HG03460 (cell line): ENCODE data around the gene WNT7B.

Experiments
- ATAC-seq: cut with Tn5 transposase; IDR thresholded peaks from one replicate; pipeline ENCODE4 v1.9.1; 2021; ENCODE audit not compliant: unreplicated experiment

The WNT7B gene

DNA sequence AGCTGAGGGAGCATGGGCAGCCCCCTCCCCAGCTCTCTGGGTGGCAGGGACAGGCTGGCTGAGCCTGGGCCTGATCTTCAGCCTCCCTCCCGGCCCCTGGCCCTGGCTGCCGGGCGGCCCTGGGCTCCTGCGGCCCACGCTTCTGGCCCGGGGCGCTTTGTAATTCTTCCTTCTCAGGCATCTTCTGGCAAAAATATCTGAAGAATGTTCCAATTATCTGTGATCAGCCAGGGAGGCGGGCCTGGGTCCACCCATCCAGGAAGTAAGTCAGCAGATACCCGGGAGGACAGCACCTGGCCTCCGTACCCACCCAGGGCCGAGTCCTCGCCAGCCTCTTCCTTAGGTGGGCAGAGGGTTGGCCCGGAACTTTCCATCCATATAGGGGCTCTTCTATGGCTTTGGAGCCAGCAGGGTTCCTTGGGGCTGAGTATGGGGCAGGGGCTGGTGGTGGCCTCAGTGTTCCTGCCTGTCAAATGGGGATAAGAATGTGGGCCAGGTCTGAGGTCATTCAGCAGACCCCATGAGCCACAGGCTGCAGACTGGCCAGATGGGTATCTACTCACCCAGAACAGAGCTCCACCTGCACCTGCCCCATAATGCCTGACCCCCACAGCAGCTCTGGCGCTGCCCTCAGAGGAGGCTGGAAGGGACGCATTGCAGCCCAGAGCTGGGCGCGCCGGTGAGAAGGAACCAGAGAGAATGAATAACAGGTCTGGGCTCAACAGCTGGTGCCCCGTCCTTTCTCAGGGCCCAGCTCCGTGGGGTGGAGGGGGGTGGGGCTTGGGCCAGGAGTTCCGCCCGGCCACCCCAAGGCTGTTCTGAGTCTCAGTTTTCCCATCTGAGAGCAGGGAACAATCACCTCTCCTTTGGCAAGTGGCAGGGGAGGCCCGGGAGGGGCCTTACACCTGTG lies 16.2 kb downstream of the WNT7B start:
- ATAC-seq = no peak

DNA sequence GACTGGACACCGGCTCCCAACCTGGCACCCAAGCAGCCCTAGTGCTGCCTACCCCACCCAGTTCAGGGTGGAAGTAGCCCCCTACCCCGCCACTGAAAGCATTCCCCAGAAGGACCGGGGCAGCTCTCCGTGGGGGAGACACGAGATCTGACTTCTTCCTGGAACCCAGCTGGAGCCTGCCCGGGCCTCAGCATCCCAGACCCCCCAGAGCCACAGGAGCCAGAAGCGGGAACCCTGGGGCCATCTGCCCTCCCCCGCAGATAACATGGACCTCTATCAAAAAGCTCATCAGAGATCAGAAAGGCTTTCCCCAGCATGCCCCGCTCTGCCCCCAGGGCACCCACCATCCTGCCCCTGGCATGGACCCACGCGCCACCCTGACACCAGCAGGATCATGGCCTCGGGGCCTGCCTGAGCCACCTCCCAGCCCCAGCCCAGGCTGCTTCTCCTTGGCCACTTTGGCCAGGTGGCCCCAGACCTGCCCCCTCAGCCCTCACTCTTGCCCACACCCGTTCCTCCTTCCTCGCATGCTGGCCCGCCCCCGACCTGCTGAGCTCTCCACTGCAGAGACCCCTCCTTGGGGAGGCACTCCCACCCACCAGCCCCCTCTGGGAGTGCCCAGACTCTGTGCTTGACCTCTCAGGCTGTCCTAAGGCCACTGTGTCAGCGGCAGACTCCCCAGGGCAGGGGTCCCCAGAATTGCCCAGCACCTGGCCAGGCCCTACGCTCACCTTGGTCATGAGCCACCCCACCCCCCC lies 17.1 kb downstream of the WNT7B start:
- ATAC-seq = no peak

DNA sequence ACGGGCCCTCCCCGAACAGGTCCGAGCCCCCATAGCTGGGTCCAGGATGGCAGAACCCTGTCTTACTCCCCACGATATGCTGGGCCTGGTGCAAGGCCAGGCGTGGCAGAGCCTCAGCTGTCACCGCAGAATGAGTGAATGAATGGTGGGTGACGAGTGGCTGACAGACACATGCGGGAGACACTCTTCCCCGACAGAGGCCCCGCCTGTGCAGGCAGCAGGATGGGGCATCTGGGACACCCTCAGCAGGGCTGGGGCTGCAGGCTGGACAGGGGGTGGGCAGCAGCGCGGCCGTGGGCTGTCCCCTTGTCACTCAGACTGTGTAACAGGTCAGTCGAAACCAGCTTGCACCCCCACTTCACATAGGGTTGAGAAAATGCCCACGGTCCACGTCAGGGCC lies 18.0 kb downstream of the WNT7B start:
- ATAC-seq = no peak

DNA sequence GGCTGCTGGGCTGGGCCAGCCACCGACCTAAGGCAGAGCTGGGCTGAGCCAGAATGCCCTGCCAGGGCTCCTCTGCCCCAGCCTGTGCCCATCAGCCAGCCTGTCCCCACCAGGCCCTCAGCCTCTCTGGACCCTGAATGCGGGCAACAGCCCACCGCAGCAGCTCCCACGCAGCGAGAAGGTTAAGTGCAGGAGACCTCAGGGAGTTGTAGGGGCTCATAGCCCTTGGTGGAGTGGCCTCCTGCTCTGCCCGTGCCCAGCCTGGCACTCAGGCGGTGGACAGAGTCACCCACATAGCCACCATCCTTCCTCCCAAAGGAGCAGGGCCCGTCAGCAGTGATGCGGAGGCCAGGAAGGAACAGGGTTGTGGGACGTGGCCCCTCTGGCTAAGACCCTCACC lies 19.1 kb downstream of the WNT7B start:
- no peak for ATAC-seq

DNA sequence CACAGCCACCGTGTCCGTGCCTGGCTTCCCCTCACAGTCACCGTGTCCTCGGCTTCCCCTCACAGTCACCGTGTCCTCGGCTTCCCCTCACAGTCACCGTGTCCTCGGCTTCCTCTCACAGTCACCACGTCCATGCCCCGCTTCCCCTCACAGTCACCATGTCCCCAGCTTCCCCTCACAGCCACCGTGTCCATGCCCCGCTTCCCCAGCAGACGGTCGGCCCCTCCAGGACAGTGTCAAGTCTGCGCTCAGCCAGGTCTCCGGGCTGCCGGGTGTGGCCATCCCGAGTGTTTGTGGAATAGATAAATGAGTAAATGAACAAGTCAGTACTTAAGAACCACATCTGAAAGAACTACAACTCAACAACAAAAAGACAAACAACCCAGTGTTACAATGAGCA lies 23.8 kb downstream of the WNT7B start:
- ATAC-seq = no peak

DNA sequence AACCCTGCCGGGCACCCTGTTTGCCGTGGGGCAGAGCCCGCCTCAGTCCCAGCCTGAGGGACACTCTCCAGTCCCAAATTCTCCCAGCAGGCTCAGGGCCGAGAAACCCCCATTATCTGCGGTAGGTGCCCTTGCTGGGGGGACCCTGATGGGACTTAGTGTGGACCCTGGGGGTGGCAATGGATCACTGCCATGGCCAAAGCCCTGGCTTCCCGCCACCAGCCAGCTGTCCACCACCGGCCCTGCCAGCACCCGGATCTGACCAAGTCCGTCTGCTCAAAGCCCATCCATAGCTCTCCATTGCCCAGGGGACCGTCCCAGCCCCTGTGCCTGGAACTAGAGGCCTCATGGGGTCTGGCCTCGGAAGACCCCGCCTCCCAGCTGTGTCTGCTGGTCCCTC lies 24.4 kb downstream of the WNT7B start:
- ATAC-seq = no peak

DNA sequence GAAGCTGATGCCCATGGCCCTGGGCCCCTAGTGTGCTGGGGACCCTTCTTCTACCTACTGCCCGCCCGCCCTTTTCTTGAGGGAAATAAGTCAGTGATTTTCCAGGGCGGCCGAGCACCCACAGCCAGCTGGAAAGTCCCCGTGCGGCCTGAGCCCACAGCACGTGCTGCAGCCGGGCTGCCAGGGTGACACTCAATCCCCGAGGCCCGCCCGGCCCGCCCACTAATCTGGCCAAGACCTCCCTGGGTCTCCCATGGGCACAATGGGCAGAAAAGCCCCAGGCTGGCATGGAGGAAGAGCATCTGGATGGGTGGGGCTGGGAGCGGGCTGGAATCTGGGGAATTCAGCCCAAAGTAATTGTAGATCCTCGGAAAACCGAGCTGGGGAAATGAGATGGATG lies 24.8 kb downstream of the WNT7B start:
- no peak for ATAC-seq

DNA sequence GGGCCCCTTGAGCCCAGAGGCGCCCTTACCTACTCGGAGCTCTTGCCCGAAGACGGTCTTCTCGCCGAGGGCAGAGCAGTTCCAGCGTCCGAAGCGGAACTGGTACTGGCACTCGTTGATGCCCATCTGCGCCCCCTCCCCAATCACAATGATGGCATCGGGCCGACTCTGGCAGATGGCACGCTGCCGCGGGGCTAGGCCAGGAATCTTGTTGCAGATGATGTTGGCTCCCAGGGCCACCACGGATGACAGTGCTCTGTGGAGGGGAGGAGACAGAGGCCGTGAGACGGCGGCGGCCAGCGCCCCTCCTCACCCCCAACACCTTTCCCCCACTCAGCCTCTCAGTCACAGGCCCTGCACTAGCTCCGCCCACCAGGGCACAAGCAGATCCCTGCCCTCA lies 27.1 kb downstream of the WNT7B start:
- no peak for ATAC-seq

DNA sequence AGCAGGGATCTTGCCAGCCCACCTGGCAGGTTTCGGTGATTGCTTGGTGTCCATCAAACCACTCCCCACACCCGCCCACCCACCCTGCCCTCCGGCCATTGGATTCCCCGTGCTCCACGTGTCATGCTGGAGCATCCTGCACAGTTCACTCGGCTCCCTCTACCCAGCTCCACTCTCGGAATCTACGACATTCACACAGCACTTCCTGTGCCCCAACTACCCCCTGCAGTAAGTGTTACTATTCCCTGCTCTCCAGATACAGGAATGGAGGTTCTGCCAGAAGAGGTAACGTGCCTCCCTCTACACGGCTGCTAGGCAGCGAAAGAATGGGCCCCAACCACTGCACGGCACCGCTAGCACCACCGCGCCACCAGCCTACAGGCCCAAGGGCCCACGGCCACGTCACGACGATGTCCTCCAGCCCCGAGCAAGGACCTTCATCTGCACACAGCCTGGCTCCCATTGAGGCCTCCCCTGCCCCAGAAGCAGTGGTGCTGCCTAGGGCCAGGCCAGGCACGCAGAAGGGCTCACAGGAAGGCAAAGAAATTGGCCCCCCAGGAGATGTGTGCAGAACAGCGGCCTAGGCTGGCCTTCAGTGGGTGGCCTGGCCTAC lies 27.6 kb downstream of the WNT7B start:
- ATAC-seq = no peak

DNA sequence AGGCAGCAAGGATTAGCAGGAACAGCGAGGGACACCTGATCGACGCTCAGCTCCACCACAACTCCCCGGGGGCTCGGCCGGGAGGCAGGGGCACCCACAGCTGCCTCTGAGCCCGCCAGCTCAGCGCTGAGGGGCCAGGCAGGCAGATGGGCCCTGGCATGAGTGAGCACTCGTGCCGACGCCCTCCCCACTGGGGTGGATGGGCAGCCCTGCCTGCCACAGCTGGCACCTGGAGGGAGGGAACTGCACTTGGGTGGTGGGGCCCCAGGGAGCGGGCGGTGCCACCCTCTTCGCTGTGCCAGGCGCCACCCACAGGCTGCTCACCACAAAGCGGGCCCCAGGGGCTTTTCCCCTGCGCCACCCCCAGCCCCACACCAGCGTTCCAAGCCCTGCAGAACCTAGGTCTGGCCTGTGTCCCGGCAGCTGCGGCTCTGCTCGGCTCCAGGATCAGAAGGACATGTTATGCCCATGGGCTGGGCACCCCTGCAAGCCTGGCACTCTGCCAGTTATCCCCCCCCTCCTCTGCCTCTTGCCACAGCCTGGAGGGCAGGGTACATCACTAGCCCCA lies 28.8 kb downstream of the WNT7B start:
- no peak for ATAC-seq

DNA sequence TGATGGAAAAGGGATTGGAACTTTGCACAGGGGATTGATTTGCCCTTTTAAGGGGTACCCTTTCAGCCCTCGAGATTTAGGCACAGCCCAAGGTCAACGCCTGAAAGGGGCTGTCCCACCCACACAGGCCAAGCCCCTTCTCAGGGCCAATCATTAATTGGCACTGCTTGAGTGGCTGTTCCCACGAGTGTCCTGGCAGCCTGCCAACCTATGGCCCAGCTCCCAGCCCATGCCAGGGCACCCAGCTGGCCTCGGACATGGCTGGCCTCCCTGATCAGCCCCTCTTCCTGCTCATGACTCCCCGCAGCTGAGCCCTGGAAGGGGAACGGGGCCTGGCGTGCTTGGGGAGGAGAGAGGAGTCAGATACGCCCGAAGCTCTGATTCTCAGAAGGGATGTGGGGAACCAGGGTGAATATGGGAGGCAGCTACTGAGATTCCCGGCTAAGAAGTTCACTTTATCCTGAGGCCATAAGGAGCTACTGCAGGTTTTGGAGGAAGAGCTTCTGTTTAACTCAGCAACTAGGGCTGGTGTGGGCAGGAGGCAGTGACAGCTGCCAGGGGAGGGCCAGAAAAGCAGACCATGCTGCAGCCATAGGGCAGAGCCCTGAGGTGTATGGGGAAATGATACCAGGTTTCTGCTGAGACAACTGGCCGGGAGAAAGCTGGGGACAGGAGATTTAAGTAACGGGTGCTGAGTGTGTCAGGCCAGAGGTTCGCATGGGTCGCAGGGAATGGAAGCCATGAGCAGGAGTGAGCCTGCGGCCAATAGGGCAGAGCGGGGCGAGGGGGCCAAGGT lies 30.0 kb downstream of the WNT7B start:
- ATAC-seq = no peak

DNA sequence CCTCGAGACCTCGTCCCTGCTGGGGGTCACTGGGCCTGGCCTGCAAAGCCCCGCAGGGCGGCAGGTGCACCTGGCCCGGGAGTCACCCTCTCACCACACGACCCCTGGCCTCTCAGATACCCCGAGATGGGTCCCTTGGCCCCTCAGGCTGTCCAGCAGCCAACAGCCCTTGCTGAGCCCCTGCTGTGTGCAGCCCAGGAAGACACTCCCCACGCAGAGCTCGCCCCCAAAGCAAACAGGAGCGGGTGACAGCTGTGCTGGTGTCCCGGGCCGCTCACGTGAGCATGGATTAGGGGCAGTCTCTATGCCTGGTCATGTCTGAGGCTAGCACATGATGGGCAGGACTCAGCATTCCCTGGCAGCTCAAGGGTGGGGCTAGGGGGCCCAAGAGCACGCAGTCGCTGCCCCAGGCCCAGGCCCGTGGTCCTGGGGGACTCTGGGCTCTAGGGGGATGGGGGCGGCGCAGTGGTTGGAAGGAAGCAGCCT lies 31.3 kb downstream of the WNT7B start:
- no peak for ATAC-seq

DNA sequence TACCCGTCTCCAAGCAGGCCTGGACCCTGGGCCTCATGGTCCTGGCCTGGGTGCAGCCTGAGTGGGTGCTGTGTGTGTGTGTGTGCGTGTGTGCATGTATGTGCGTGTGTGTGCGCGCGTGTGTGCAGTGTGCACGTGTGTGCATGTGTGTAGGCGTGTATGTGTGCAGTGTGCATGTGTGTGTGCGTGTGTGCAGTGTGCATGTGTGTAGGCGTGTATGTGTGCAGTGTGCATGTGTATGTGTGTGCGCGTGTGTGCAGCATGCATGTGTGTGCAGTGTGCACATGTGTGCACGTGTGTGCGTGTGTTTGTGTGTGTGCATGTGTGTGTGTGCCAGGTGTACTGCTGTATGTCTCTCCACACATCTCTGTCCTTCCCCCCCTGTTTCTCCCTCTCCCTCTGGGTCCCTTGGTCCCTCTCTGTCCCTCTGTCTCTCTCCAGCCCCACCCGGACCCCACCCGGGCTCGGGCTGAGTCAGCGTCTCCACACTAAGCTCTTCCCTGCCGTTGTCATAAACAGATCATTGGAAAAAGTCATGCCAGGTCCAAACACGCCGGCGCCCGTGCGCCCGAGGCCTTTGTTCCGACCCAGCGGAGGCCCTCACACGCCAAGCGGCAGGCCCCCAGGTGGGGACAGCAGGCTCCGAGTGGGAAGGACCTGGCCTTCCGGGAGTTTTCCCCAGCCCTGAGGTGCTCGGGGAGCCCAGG lies 34.0 kb downstream of the WNT7B start:
- ATAC-seq = no peak

DNA sequence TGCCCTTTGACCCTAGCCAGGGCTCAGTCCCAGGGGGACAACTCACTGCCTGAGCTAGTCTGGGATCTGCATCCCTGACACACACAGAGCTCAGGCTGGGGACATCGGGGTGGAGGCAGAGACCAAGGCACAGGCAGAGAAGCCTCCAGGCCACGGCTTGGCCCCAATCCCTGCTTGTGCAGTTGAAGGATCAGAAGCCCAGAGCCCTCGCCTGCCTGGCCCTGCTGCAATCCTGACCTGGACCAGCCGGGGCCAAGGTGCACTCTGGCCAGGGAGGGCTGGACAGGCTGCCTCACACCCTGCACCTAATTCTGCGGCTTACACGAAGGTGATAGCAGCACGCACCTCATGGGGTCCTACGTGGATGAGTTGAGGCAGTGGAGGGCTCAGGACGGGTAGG lies 34.6 kb downstream of the WNT7B start:
- ATAC-seq = no peak

DNA sequence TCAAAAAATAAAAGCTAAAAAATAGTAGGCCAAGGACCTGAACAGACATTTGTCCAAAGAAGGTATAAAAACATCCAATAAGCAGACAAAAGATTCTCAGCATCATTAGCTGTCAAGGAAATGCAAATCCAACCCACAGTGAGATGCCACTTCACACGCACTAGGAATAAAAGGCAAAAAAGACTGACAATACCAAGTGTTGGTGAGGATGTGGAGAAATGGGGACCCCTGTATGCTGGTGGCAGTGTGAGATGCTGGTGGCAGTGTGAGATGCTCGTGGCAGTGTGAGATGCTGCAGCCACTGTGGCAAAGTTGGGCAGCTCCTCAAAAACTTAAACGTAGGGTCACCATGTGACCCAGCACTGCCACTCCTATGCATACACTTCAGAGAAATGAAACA lies 38.0 kb downstream of the WNT7B start:
- no peak for ATAC-seq

DNA sequence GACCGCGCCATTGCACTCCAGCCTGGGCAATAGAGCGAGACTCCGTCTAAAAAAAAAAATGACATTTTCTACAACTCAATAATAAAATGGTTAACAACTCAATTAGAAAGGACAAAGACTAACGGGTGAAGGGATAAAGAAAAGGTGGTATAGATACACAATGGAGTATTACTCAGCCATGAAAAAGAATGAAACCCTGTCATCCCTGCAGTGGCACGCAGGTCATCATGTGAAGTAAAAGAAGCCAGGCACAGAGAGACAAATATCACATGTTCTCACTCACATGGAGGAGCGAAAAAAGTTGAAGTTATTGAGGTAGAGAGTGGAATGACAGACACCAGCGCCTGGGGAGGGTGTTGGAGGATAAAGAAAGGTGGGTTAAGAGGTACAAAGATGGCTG lies 39.0 kb downstream of the WNT7B start:
- ATAC-seq = no peak

DNA sequence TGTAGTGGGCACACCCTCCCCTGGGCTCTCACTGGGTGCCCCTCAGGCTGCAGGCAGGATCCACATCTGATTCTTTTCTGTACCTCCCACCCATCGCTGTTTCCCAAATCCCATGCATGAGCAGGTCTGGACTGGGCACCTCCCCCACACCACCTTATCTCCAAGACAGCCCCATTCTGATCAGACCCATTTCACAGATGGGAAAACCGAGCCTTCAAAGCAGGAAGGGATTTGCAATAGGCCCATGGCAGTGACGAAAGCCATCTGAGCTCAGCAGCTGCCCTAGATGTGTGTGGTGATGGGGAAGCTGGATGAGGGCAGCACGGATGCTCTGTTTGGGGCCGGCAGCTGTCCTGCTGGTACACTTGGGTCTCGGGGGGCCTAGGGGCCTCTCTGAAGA lies 41.4 kb downstream of the WNT7B start:
- ATAC-seq = no peak

DNA sequence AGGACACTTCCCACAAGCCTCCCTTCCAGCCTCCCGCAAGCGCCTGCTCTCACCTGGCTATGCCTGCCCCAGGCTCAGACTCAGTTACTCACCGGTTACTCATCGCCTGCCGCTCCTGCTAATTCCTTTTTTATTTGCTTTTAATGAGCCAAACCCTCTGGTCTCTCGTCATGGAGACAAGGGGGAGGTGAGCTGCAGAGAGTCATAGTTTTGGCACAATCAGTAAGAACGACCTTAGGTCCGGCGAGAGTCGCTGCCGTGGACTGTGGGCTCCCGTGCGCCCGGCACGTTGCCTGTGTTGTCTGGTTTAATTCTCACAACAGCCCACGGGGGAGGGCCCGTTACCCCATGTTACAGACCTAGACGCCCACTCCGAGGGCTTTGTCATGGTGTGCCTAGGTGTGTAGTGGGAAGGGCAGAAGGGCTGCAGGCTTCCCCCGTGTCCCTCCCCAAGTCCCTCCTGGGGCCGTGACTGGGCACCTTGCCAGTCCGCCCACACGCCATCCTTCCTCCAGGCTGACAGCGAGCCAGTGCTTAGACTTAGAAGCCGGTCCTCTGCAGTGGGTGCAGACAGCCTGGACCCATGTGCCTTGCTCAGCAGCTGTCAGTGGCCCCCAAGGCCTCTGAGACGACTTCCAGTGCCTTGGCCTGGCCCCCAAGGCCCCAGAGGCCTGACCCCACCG lies 42.2 kb downstream of the WNT7B start:
- ATAC-seq = no peak

DNA sequence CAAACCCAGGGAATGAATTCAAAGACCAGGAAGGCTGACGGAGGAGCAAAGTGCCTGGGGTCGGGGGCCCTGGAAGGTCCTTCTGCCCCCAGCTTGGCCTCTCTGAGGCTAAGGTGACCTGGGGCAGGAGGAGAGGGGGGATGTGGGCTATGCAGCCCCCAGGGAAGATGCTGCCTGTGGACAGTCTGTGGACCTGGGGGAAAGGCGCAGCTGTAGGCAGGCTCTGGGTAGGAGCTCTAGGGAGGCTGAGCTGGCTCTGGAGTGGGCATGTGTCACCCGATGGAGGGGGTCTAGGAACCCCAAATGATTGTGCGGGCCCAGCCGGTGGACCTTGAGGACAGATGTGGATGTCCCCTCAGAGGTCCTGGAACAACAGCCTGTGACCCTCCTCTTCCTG lies 42.8 kb downstream of the WNT7B start:
- no peak for ATAC-seq
